Cardiac muscle cell (in vitro differentiated cells and primary cell): Measurements from ENCODE around the gene HNRNPA1. TPM values are rescaled to one million over a fixed set of nuclear protein-coding genes. Genes with fewer than 3 reads are reported as not detected.
"Not testable (repeated sequence)": the region's sequence is repeated elsewhere in the genome, so short reads cannot be mapped to it uniquely, and the experiment has no call there.

Experiments
- DNase-seq, 2 donors: peaks; one replicate each; pipeline versions ENCODE4 v3.0.0 to v3.0.0-alpha.2; 2010 to 2017; ENCODE audit warnings: low read depth in 1 of 2, low spot score in 1 of 2
- H3K27ac ChIP-seq: fragments of 200-600 bp; sonication (generic); 2 replicates; pipeline ENCODE4 v1.5.1; 2016
- H3K27me3 ChIP-seq: fragments of 200-600 bp; sonication (generic); 2 replicates; pipeline ENCODE4 v1.6.0; 2016; ENCODE audit warnings: control low read depth
- H3K36me3 ChIP-seq: fragments of 200-600 bp; sonication (generic); 2 replicates; pipeline ENCODE4 v1.5.1; 2016; ENCODE audit warnings: control low read depth
- H3K4me1 ChIP-seq: fragments of 200-600 bp; sonication (generic); 2 replicates; pipeline ENCODE4 v1.8.1; 2017; ENCODE audit warnings: low read depth, mild to moderate bottlenecking, mixed run types
- H3K4me3 ChIP-seq: fragments of 200-600 bp; sonication (generic); 2 replicates; pipeline ENCODE4 v1.5.1; 2016; ENCODE audit warnings: mild to moderate bottlenecking
- H3K9me3 ChIP-seq: fragments of 200-600 bp; sonication (generic); 2 replicates; pipeline ENCODE4 v1.5.1; 2017; ENCODE audit warnings: low read depth, mild to moderate bottlenecking, control low read depth
- CTCF ChIP-seq: IDR thresholded peaks from 2 replicates; pipeline ENCODE4 v1.5.1; 2012; ENCODE audit warnings: low read depth, mild to moderate bottlenecking, low read length
- polyA plus RNA-seq: library from polyadenylated mRNA; unstranded; fragments of >200 nt; fragmentation: Nextera tagmentation; extraction: Ambion mirVana; gene quantifications from 2 replicates; pipeline ENCODE4 v1.2.1, GENCODE V29; 2016
- total RNA-seq: library from RNA; depleted of rRNA; stranded (reverse); fragments of >200 nt; gene quantifications from 2 replicates; pipeline ENCODE4 v1.2.3, GENCODE V29; 2016

HNRNPA1 gene
- total and polyA plus RNA-seq, 2 experiments from 2014 or later = 794 to 963 TPM

- Histone ChIP-seq H3K4me1 (peaks cover 31% of the 10 kb centered on the region), H3K27me3 (no peaks in the 10 kb centered on the region), H3K27ac (peak overlapping the region; percentile 97), H3K36me3 (peaks cover 11% of the 10 kb centered on the region), H3K9me3 (no peaks in the 10 kb centered on the region), H3K4me3 (peak overlapping the region; percentile 91)
- no peak for TF ChIP-seq CTCF
- peak in 1 of 2 donors; percentile 64 for DNase-seq
Measured at GRCh38 chr12:54277823-54278276, 2.7 kb upstream of the HNRNPA1 start.

GRCh38 chr12:54279227-54279631 lies 1.3 kb upstream of the HNRNPA1 start:
- Histone ChIP-seq H3K27me3 (no peaks in the 10 kb centered on the region), H3K27ac (peak overlapping the region; percentile 97), H3K36me3 (peaks cover 22% of the 10 kb centered on the region), H3K9me3 (no peaks in the 10 kb centered on the region), H3K4me3 (peak overlapping the region; percentile 91), H3K4me1 (peaks cover 36% of the 10 kb centered on the region)
- DNase-seq = no peak
- TF ChIP-seq CTCF = no peak

- H3K36me3 ChIP-seq = peaks cover 24% of the 10 kb centered on the region
- no peaks in the 10 kb centered on the region for H3K9me3 ChIP-seq
- H3K4me1 ChIP-seq = peaks cover 37% of the 10 kb centered on the region
- peak within 1 kb of the TSS; percentile 91 for H3K4me3 ChIP-seq
- no peak for TF ChIP-seq CTCF
- DNase-seq = peak; percentile 100
- H3K27ac ChIP-seq = peak within 1 kb of the TSS; percentile 97
- no peaks in the 10 kb centered on the region for H3K27me3 ChIP-seq
Measured at GRCh38 chr12:54279632-54280467, 676 bp upstream of the HNRNPA1 start, which contains the start of gene CBX5. CBX5 (minus strand) TSS chr12:54280122; CDS start chr12:54257650, 22,472 bp downstream.

DNA sequence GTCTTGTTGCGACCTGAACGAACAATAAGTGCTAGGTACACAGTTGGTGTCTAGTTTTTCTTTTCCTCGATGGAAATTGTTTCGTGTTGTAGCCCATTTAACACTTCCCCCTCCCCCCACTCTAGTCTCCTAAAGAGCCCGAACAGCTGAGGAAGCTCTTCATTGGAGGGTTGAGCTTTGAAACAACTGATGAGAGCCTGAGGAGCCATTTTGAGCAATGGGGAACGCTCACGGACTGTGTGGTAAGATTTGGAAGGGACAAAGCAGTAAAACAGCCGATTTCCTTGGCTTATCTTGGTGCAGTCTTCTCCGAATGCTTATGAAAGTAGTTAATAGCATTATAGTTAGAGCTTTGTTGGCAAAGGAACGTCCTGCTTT lies 724 bp downstream of the HNRNPA1 start:
- DNase-seq = not testable (repeated sequence)
- Histone ChIP-seq H3K4me1 (peaks cover 48% of the 10 kb centered on the region), H3K36me3 (peaks cover 31% of the 10 kb centered on the region)

DNA sequence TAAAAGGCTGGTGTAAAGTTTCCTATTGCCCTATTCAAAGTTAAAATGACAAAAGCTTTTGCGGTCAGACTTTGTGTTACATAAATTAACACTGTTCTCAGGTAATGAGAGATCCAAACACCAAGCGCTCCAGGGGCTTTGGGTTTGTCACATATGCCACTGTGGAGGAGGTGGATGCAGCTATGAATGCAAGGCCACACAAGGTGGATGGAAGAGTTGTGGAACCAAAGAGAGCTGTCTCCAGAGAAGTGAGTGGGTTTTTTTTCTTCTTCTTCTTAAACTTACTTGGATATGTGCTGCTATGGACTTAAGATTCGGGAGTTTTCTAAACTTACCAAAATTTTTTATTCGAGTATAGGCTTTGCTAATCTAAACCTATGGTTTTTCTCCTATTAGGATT lies 1.2 kb downstream of the HNRNPA1 start:
- not testable (repeated sequence) for H3K27me3 ChIP-seq, DNase-seq, H3K9me3 ChIP-seq
- Histone ChIP-seq H3K4me3 (peak overlapping the region; percentile 91), H3K4me1 (peaks cover 53% of the 10 kb centered on the region), H3K36me3 (peaks cover 36% of the 10 kb centered on the region), H3K27ac (peak overlapping the region; percentile 97)

More for the DNA sequence above, 724 bp downstream of the HNRNPA1 start:
- Histone ChIP-seq H3K27ac (peak overlapping the region; percentile 97), H3K4me3 (peak overlapping the region; percentile 91)
- not testable (repeated sequence) for H3K9me3 ChIP-seq, H3K27me3 ChIP-seq

DNA sequence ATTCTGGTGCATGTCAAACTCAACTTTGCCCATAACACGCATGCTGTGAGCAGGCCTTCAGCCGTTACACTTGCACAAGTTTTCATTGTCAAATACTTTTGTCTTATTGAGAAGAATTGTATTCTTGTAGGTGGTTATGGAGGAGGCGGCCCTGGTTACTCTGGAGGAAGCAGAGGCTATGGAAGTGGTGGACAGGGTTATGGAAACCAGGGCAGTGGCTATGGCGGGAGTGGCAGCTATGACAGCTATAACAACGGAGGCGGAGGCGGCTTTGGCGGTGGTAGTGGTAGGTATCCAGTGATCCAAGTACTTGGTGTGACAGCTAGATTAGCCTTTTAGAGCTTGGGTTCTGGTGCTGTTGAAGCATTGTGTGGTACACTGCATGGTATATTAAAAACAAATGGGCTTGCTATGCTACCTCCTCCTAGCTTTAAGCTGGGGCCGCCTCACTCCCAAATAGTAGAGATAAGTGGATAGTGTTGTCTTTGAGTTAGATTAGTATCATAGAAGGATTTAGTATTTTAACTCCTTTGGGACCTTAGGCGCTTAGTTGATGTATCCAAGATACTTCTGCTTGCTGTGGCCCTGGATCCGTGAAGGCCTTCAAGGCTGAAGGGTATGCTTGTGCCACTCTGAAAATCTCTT lies 2.5 kb downstream of the HNRNPA1 start:
- H3K27me3 ChIP-seq = no peaks in the 10 kb centered on the region
- H3K27ac ChIP-seq = peak overlapping the region; percentile 50
- H3K4me3 ChIP-seq = peak overlapping the region; percentile 91
- peaks cover 50% of the 10 kb centered on the region for H3K4me1 ChIP-seq
- DNase-seq = no peak
- H3K9me3 ChIP-seq = no peaks in the 10 kb centered on the region
- no peak for TF ChIP-seq CTCF
- H3K36me3 ChIP-seq = peaks cover 49% of the 10 kb centered on the region

- not testable (repeated sequence) for DNase-seq, H3K27me3 ChIP-seq, H3K9me3 ChIP-seq
- peaks cover 55% of the 10 kb centered on the region for H3K36me3 ChIP-seq
- H3K4me3 ChIP-seq = peak overlapping the region; percentile 91
- peaks cover 46% of the 10 kb centered on the region for H3K4me1 ChIP-seq
- H3K27ac ChIP-seq = peak overlapping the region; percentile 27
Measured at GRCh38 chr12:54284070-54284780, 3.7 kb downstream of the HNRNPA1 start.
